ENCODE results near the gene ZBTB1.
A peak's percentile ranks its signal among the peaks of the same experiment; 100 is the strongest.

DNA sequence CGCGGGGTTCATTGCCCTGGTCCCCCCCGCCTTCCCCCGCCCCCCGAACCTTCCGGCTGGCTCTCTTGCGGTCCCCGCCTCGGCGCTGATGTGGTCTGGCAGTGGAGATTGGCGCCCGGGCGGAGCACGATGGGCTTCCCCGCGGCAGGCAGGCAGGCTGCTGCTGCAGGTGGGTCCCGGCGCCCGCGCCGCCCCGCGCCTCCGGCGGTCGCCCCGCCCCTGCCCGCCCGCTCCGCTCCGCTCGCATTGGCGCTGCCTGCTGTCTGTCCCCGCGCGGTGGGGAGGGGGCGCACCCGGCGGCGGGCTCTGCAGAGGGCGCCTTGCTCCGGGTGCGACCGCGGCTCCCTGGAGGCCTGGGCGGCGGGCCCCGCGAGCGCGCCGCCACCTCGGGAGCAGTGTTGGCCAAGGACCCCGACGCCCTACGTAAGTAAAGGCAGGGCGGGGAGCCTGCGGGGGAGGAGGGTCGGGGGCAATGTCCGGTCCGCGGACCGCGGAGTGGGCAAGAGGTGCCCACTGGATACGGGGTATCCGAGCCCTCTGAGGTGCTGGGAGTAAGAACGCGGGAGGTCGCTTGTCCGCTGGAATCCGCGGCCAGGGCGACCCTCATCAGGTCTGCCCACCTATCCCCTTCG lies 39.3 kb upstream of the ZBTB1 start, which contains the start of gene AKAP5:
- peak in 1 of 6 experiments; percentile 6 for TF ChIP-seq CTCF (IDR thresholded peaks at IDR 0.05)
- no peak for TF ChIP-seq EP300 (IDR thresholded peaks at IDR 0.05)

All from upper lobe of left lung (tissue), 4 donors.